HCT116 (cell line): ENCODE data around the gene SMIM41. TPM values are rescaled to one million over a fixed set of nuclear protein-coding genes. Genes with fewer than 3 reads are reported as not detected.

ENCODE experiments used
- ATAC-seq: fragments of 200-7000 bp; cut with Tn5 transposase; 2 replicates; pipeline ENCODE4 v1.9.1; 2020; ENCODE audit warnings: mild to moderate bottlenecking, moderate library complexity
- BruUV-seq: library from RNA; stranded (reverse); fragments of 400-500 nt; replicated peaks from 2 replicates; lab custom pipeline; 2021; lab: Mats Ljungman, UMichigan
- CTCF ChIA-PET: fragments of 300-600 bp; sonication (Branson Sonifier 250); formaldehyde crosslinking; loops from one replicate; lab custom pipeline; 2021; ENCODE audit warnings: antibody characterized with exemption; lab: Charles Lee
- POLR2A ChIA-PET: fragments of 300-600, 350-600 bp; sonication (Branson Sonifier 250); formaldehyde crosslinking; loops from one replicate; lab custom pipeline; 2021; ENCODE audit warnings: antibody characterized with exemption; lab: Charles Lee
- RAD21 ChIA-PET, 2 experiments: fragments of 300-600 bp; sonication (Branson Sonifier 250); formaldehyde crosslinking; loops; one replicate each; lab custom pipeline; 2023; ENCODE audit warnings: low total read pairs in 2 of 2; ENCODE audit not compliant: uncharacterized antibody in 2 of 2, unreplicated experiment in 2 of 2, low non-redundant PET in 1 of 2; lab: Charles Lee
- DNase-seq: peaks from one replicate; pipeline ENCODE4 v3.0.0-alpha.2; 2010; ENCODE audit warnings: low read depth, low spot score
- H2AFZ ChIP-seq: fragments of 200-600 bp; shearing (Covaris generic), sonication (generic); 2 replicates; pipeline ENCODE4 v1.6.1; 2017; ENCODE audit warnings: low read depth, mixed run types, mixed read lengths, antibody characterized with exemption, low read length; ENCODE audit not compliant: poor library complexity, severe bottlenecking
- H3K27ac ChIP-seq: 2 replicates; pipeline ENCODE4 v1.5.1; 2012; ENCODE audit warnings: low read depth, low read length
- H3K27me3 ChIP-seq: fragments of 200-600 bp; sonication (generic); 2 replicates; pipeline ENCODE4 v1.6.1; 2016; ENCODE audit warnings: mixed run types, low read length, mixed read lengths; ENCODE audit not compliant: insufficient read depth
- H3K36me3 ChIP-seq, 2 experiments: fragments of 200-500 bp in 1 of 2; fragments of 200-600 bp in 1 of 2; sonication (Bioruptor generic) in 1 of 2; sonication (generic) in 1 of 2; 2 replicates each; pipeline versions ENCODE4 v1.5.1 to v1.6.1; 2014 to 2016; ENCODE audit warnings: low read length in 2 of 2, inconsistent platforms in 1 of 2, mixed read lengths in 1 of 2, mixed run types in 1 of 2; ENCODE audit not compliant: insufficient read depth in 2 of 2, control insufficient read depth in 1 of 2
- H3K4me1 ChIP-seq, 2 experiments: fragments of 200-600 bp in 1 of 2; sonication (generic) in 1 of 2; 2 replicates each; pipeline versions ENCODE4 v1.5.1 to v1.6.1; 2012 to 2017; ENCODE audit warnings: low read length in 2 of 2, inconsistent platforms in 1 of 2, mild to moderate bottlenecking in 1 of 2, mixed read lengths in 1 of 2, mixed run types in 1 of 2, moderate library complexity in 1 of 2; ENCODE audit not compliant: insufficient read depth in 2 of 2, control insufficient read depth in 1 of 2
- H3K4me2 ChIP-seq: fragments of 200-600 bp; sonication (generic); 2 replicates; pipeline ENCODE4 v1.6.1; 2017; ENCODE audit warnings: mixed run types, low read length, mixed read lengths
- H3K4me3 ChIP-seq, 2 experiments: fragments of 200-600 bp in 1 of 2; sonication (generic) in 1 of 2; replicated peaks in 1 of 2; 2 replicates each; pipeline ENCODE4 v1.5.1; 2011 to 2016; ENCODE audit warnings: low read length in 2 of 2, control low read depth in 1 of 2, low read depth in 1 of 2, mild to moderate bottlenecking in 1 of 2, mixed read lengths in 1 of 2, mixed run types in 1 of 2
- H3K79me2 ChIP-seq: fragments of 200-600 bp; sonication (generic); 2 replicates; pipeline ENCODE4 v1.6.1; 2017; ENCODE audit warnings: mild to moderate bottlenecking, mixed run types, low read length, moderate library complexity, mixed read lengths; ENCODE audit not compliant: insufficient read depth
- H3K9ac ChIP-seq: fragments of 200-600 bp; sonication (generic); 2 replicates; pipeline ENCODE4 v1.6.1; 2016; ENCODE audit warnings: low read length, mixed read lengths
- H3K9me2 ChIP-seq: fragments of 200-600 bp; sonication (generic), shearing (Covaris generic); 2 replicates; pipeline ENCODE4 v1.6.1; 2017; ENCODE audit warnings: mixed run types, mild to moderate bottlenecking, moderate library complexity; ENCODE audit not compliant: insufficient read depth
- H3K9me3 ChIP-seq, 2 experiments: fragments of 200-500 bp in 1 of 2; fragments of 200-600 bp in 1 of 2; sonication (Bioruptor generic) in 1 of 2; sonication (generic) in 1 of 2; 2 replicates each; pipeline ENCODE4 v1.6.1; 2014 to 2017; ENCODE audit warnings: low read length in 2 of 2, mixed read lengths in 2 of 2, inconsistent platforms in 1 of 2, low read depth in 1 of 2, mild to moderate bottlenecking in 1 of 2, mixed run types in 1 of 2, moderate library complexity in 1 of 2; ENCODE audit not compliant: control insufficient read depth in 1 of 2, insufficient read depth in 1 of 2
- H4K20me1 ChIP-seq: fragments of 200-600 bp; sonication (generic), shearing (Covaris generic); 2 replicates; pipeline ENCODE4 v1.6.1; 2017; ENCODE audit warnings: mixed run types, mild to moderate bottlenecking, moderate library complexity; ENCODE audit not compliant: insufficient read depth
- EGR1 ChIP-seq: IDR thresholded peaks from 2 replicates; pipeline ENCODE4 v1.6.1; 2012; ENCODE audit warnings: low read depth
- ELF1 ChIP-seq: IDR thresholded peaks from 2 replicates; pipeline ENCODE4 v1.6.1; 2012; ENCODE audit warnings: low read depth, borderline replicate concordance
- JUND ChIP-seq: IDR thresholded peaks from 2 replicates; pipeline ENCODE4 v1.6.1; 2012
- POLR2AphosphoS5 ChIP-seq: IDR thresholded peaks from 2 replicates; pipeline ENCODE4 v1.6.1; 2011; ENCODE audit warnings: mild to moderate bottlenecking, low read depth, low read length, moderate library complexity
- RAD21 ChIP-seq: IDR thresholded peaks from 2 replicates; pipeline ENCODE4 v1.6.1; 2012; ENCODE audit warnings: low read depth, mild to moderate bottlenecking
- SRF ChIP-seq: IDR thresholded peaks from 2 replicates; pipeline ENCODE4 v1.6.1; 2012; ENCODE audit warnings: low read depth
- ZFX ChIP-seq: fragments of 450-650 bp; IDR thresholded peaks from 2 replicates; pipeline ENCODE4 v1.6.1; 2017
- intact Hi-C: fragments of 100-400 bp; cut with micrococcal nuclease; formaldehyde crosslinking; loops from 2 replicates; pipeline ENCODE4 v1.10.0; 2022
- total RNA-seq: library from RNA; stranded (reverse); gene quantifications from one replicate; pipeline ENCODE4 v1.2.1, GENCODE V29; 2021; ENCODE audit not compliant: unreplicated experiment
- TF ChIP-seq, protein P1 (sequence below): IDR thresholded peaks from 2 replicates; pipeline ENCODE4 v1.6.1; 2011; ENCODE audit warnings: mild to moderate bottlenecking, low read length, moderate library complexity; ENCODE audit not compliant: insufficient replicate concordance; ENCODE audit errors: extremely low read depth

SMIM41 gene
- total RNA-seq, 1 experiment from 2014 or later: not detected

DNA sequence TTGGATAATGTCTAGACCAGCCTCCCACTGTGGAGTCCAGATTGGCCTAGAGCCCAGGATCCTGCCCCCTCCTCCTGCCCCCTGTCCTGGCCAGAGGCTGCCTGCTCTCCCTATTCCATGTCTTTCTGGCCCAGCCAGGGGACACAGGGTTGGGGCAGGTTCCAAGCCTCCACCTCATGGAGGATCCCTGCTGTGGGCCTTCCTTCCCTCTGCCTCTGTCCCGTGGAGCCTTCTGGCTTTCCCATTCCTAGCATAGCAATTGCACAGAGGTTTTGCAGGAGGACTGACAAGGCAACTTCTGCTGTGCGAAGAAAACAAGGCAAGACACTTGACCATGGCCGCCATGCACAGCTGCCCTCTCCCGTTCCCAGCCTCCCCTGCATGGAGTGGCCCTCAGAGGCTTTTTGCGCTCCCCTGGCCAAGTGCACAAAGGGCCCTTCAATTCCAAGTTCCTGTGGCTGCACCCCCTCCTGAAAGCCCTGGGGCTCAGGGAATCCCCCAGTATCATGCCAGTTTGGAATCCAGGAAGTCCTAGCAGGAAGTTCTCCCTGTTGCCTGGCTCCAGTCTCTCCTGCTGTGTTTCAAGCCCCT, 70.2 kb downstream of the SMIM41 start (continued):
- TF ChIP-seq, protein P1, sequence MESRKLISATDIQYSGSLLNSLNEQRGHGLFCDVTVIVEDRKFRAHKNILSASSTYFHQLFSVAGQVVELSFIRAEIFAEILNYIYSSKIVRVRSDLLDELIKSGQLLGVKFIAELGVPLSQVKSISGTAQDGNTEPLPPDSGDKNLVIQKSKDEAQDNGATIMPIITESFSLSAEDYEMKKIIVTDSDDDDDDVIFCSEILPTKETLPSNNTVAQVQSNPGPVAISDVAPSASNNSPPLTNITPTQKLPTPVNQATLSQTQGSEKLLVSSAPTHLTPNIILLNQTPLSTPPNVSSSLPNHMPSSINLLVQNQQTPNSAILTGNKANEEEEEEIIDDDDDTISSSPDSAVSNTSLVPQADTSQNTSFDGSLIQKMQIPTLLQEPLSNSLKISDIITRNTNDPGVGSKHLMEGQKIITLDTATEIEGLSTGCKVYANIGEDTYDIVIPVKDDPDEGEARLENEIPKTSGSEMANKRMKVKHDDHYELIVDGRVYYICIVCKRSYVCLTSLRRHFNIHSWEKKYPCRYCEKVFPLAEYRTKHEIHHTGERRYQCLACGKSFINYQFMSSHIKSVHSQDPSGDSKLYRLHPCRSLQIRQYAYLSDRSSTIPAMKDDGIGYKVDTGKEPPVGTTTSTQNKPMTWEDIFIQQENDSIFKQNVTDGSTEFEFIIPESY: no peak
- TF ChIP-seq POLR2AphosphoS5 (no peak), EGR1 (no peak), ELF1 (no peak), JUND (no peak), RAD21 (no peak), SRF (no peak)

DNA sequence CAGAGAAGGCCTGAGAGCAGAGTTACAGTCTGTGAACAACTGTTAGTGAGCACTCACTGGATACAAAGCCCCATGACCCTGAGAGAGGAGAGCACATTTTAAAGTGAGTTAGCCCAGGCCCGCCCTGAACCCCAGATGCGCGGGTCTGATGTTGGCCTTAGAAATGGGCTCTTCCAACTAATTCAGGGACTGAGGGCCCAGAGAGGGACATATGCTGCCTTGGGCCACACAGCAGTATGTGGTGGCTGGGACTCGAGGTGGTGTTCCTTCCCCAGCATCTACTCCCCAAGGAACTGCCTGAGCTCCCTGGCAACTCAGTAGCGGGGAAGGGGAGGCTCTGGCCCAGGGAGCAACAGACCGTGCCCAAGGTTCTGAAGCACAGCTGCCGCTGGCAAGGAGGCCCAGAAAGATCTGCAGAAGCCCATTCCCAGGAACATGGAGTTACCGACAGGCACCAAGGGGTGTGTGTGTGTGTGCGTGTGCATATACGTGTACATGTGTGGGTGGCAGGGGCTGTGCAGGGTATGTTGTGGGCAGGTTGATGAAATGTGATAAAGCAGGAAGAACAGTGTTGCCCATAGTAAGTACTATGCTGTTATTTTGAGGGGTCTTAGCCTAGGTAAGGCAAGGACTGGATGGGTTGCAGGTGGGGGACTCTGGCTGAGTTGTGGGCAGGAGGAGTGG, 71.8 kb downstream of the SMIM41 start:
- CTCF ChIA-PET: interaction anchor here (0.7 to 1.8 kb wide), 5 partner anchors 176 to 728 kb away, joined by 3 to 9 read pairs (median 3); no protein-coding TSS in a partner anchor
- POLR2A ChIA-PET: interaction anchor here (1.5 kb wide), 1 partner anchor 724 kb away, joined by 3 read pairs; no protein-coding TSS in a partner anchor
- BruUV-seq: no TSS peak
- Histone ChIP-seq H4K20me1 (no peaks in the 10 kb centered on the region), H3K9me2 (no peaks in the 10 kb centered on the region), H3K36me3 (no peaks in the 10 kb centered on the region), H3K9me3 (no peaks in the 10 kb centered on the region), H3K27me3 (no peaks in the 10 kb centered on the region), H2AFZ (no peak overlapping the region), H3K4me1 (peaks cover 74 to 96% of the 10 kb centered on the region in 2 experiments), H3K79me2 (peaks cover 6% of the 10 kb centered on the region; the same call in 1 of the 2 replicates), H3K9ac (peak overlapping the region; percentile 91), H3K4me2 (peak overlapping the region; percentile 87), H3K4me3 (peak overlapping the region in 1 of 2 experiments; percentile 41; a peak in 1 of 4 replicates), H3K27ac (peak overlapping the region; percentile 100)
- TF ChIP-seq EGR1 (no peak), ZFX (peak; percentile 45)
- intact Hi-C loops: no loop called here
- RAD21 ChIA-PET: no interaction called here
- ATAC-seq: no peak
- no peak for DNase-seq
